Fibroblast of lung (primary cell): ENCODE data around the gene TBC1D22B. TPM values are rescaled to one million over a fixed set of nuclear protein-coding genes. Genes with fewer than 3 reads are reported as not detected.

Experiments
- DNase-seq, 2 donors: peaks; one replicate each; pipeline versions ENCODE4 v3.0.0 to v3.0.0-alpha.2; 2010; ENCODE audit warnings: low read depth in 2 of 2
- H2AFZ ChIP-seq: 2 replicates; pipeline ENCODE4 v1.5.1; 2012; ENCODE audit warnings: low read length, control low read depth, inconsistent platforms
- H3K27ac ChIP-seq: 2 replicates; pipeline ENCODE4 v1.5.1; 2011; ENCODE audit warnings: low read length, control low read depth; ENCODE audit not compliant: insufficient read depth
- H3K27me3 ChIP-seq: 2 replicates; pipeline ENCODE4 v1.5.1; 2011; ENCODE audit warnings: mild to moderate bottlenecking, low read length; ENCODE audit not compliant: control insufficient read depth, insufficient read depth
- H3K36me3 ChIP-seq: 2 replicates; pipeline ENCODE4 v1.5.1; 2011; ENCODE audit warnings: low read length; ENCODE audit not compliant: control insufficient read depth, insufficient read depth
- H3K4me1 ChIP-seq: 2 replicates; pipeline ENCODE4 v1.5.1; 2011; ENCODE audit warnings: low read length; ENCODE audit not compliant: control insufficient read depth, insufficient read depth; ENCODE audit errors: extremely low read depth
- H3K4me2 ChIP-seq: 2 replicates; pipeline ENCODE4 v1.5.1; 2011; ENCODE audit warnings: low read length, control low read depth; ENCODE audit not compliant: insufficient read depth; ENCODE audit errors: extremely low read depth
- H3K4me3 ChIP-seq, 4 experiments: fragments of 200-600 bp in 1 of 4; sonication (generic) in 1 of 4; replicated peaks in 1 of 4; 2 replicates each; pipeline ENCODE4 v1.5.1; 2011 to 2016; ENCODE audit warnings: low read length in 4 of 4, low read depth in 3 of 4, mild to moderate bottlenecking in 3 of 4, control low read depth in 2 of 4, inconsistent platforms in 1 of 4, mixed read lengths in 1 of 4; ENCODE audit not compliant: insufficient read depth in 1 of 4; ENCODE audit errors: control extremely low read depth in 1 of 4
- H3K79me2 ChIP-seq: 2 replicates; pipeline ENCODE4 v1.5.1; 2012; ENCODE audit warnings: mild to moderate bottlenecking, low read length, inconsistent platforms; ENCODE audit not compliant: control insufficient read depth, insufficient read depth
- H3K9ac ChIP-seq: 2 replicates; pipeline ENCODE4 v1.5.1; 2011; ENCODE audit warnings: mild to moderate bottlenecking, low read length, control low read depth; ENCODE audit not compliant: insufficient read depth
- H3K9me3 ChIP-seq: 2 replicates; pipeline ENCODE4 v1.5.1; 2012; ENCODE audit warnings: low read depth, low read length; ENCODE audit not compliant: control insufficient read depth, insufficient read depth
- H4K20me1 ChIP-seq: 2 replicates; pipeline ENCODE4 v1.5.1; 2011; ENCODE audit warnings: low read length; ENCODE audit not compliant: control insufficient read depth, insufficient read depth; ENCODE audit errors: extremely low read depth
- CTCF ChIP-seq, 2 donors: IDR thresholded peaks in 1 of 2; conservative IDR thresholded peaks in 1 of 2; 1 replicate in 1 of 2; 2 replicates in 1 of 2; pipeline ENCODE4 v1.5.1; 2011 to 2012; ENCODE audit warnings: low read length in 2 of 2, control low read depth in 1 of 2, inconsistent platforms in 1 of 2, low read depth in 1 of 2, mild to moderate bottlenecking in 1 of 2
- EZH2 ChIP-seq: IDR thresholded peaks from 2 replicates; pipeline ENCODE4 v1.5.1; 2012; ENCODE audit warnings: low read length, control low read depth, mild to moderate bottlenecking; ENCODE audit errors: missing control alignments
- polyA minus RNA-seq: library from RNA; depleted of rRNA, polyadenylated mRNA; stranded (reverse); fragments of >200 nt; gene quantifications from 2 replicates; pipeline ENCODE4 v1.2.3, GENCODE V29; 2011; ENCODE audit warnings: low replicate concordance
- polyA plus RNA-seq, 2 donors: library from polyadenylated mRNA; depleted of rRNA in 1 of 2; stranded (reverse) in 1 of 2; unstranded in 1 of 2; fragments of >200 nt; gene quantifications; 2 replicates each; pipeline ENCODE4 v1.2.1, GENCODE V29; 2011 to 2012; ENCODE audit warnings: missing spikeins in 1 of 2
- total RNA-seq: library from RNA; depleted of rRNA; stranded (reverse); fragments of >200 nt; gene quantifications from 2 replicates; pipeline ENCODE4 v1.2.1, GENCODE V29; 2014

TBC1D22B gene
- total RNA-seq = 8.2 and 9.7 TPM in 2 replicates
- 6.3 and 7.2 TPM in 2 replicates for polyA plus RNA-seq
- polyA plus RNA-seq (2012) = 5.8 and 6.6 TPM in 2 replicates
- polyA minus RNA-seq = 7.7 and 11.1 TPM in 2 replicates

- no peak for TF ChIP-seq EZH2
- TF ChIP-seq CTCF (conservative IDR thresholded peaks at IDR 0.05 in 1 of 2, IDR thresholded peaks at IDR 0.05 in 1 of 2; ENCODE audit: low read depth in 1 of 2, low read length in 2 of 2) = no peak
- H3K4me3 ChIP-seq = peak within 1 kb of the TSS; percentile 91 to 92 (median 92)
- peak within 1 kb of the TSS; percentile 97 for H3K9ac ChIP-seq
- H3K27ac ChIP-seq = peak within 1 kb of the TSS; percentile 97
- peak; percentile 92 to 94 for DNase-seq
- H3K4me2 ChIP-seq = peak within 1 kb of the TSS; percentile 99
- H3K4me1 ChIP-seq = peaks cover 5% of the 10 kb centered on the region
- no peaks in the 10 kb centered on the region for H3K36me3 ChIP-seq
- no peaks in the 10 kb centered on the region for H3K27me3 ChIP-seq
- H3K9me3 ChIP-seq = no peaks in the 10 kb centered on the region
- peak within 1 kb of the TSS; percentile 84 for H2AFZ ChIP-seq
- peaks cover 6% of the 10 kb centered on the region for H3K79me2 ChIP-seq
- H4K20me1 ChIP-seq = no peaks in the 10 kb centered on the region
Observed at GRCh38 chr6:37257634-37258404, at the start of gene TBC1D22B, which contains the start of gene TMEM217. TBC1D22B (plus strand) TSS chr6:37257772; CDS start chr6:37257918, 146 bp downstream. TMEM217 (minus strand) TSS chr6:37258144; CDS start chr6:37219030, 39,114 bp downstream.

- H3K27ac ChIP-seq = no peak overlapping the region
- no peak for TF ChIP-seq EZH2
- peak; percentile 79 to 86 for TF ChIP-seq CTCF (conservative IDR thresholded peaks at IDR 0.05 in 1 of 2, IDR thresholded peaks at IDR 0.05 in 1 of 2; ENCODE audit: low read depth in 1 of 2, low read length in 2 of 2)
- no peaks in the 10 kb centered on the region for H3K4me1 ChIP-seq
- no peak overlapping the region for H3K4me3 ChIP-seq
- no peaks in the 10 kb centered on the region for H4K20me1 ChIP-seq
- H3K9ac ChIP-seq = no peak overlapping the region
- no peaks in the 10 kb centered on the region for H3K36me3 ChIP-seq
- H3K27me3 ChIP-seq = peaks cover 2% of the 10 kb centered on the region
- H3K4me2 ChIP-seq = no peak overlapping the region
- DNase-seq = peak; percentile 59 to 75
- no peaks in the 10 kb centered on the region for H3K9me3 ChIP-seq
- no peaks in the 10 kb centered on the region for H3K79me2 ChIP-seq
- no peak overlapping the region for H2AFZ ChIP-seq
Observed at GRCh38 chr6:37207903-37208456, 49.6 kb upstream of the TBC1D22B start.

- TF ChIP-seq CTCF (conservative IDR thresholded peaks at IDR 0.05 in 1 of 2, IDR thresholded peaks at IDR 0.05 in 1 of 2; ENCODE audit: low read depth in 1 of 2, low read length in 2 of 2) (no peak), EZH2 (no peak)
- H3K9ac ChIP-seq = no peak overlapping the region
- no peaks in the 10 kb centered on the region for H3K9me3 ChIP-seq
- H3K27ac ChIP-seq = no peak overlapping the region
- H3K36me3 ChIP-seq = no peaks in the 10 kb centered on the region
- H3K79me2 ChIP-seq = no peaks in the 10 kb centered on the region
- H3K4me1 ChIP-seq = no peaks in the 10 kb centered on the region
- no peak overlapping the region for H3K4me3 ChIP-seq
- H2AFZ ChIP-seq = no peak overlapping the region
- DNase-seq = no peak
- no peaks in the 10 kb centered on the region for H4K20me1 ChIP-seq
- peaks cover 2% of the 10 kb centered on the region for H3K27me3 ChIP-seq
- no peak overlapping the region for H3K4me2 ChIP-seq
Observed at GRCh38 chr6:37208793-37209192, 48.8 kb upstream of the TBC1D22B start.
